Keratinocyte (primary cell): ENCODE results near the gene RPL29.

Source experiments
- CTCF ChIP-seq, 3 experiments: IDR thresholded peaks in 1 of 3; conservative IDR thresholded peaks in 1 of 3; optimal IDR thresholded peaks in 1 of 3; 2 replicates in 2 of 3; 3 replicates in 1 of 3; pipeline versions ENCODE3 to v1.5.1; 2011; ENCODE audit warnings: low read length in 3 of 3, mild to moderate bottlenecking in 3 of 3, moderate library complexity in 2 of 3, control low read depth in 1 of 3, inconsistent platforms in 1 of 3; ENCODE audit not compliant: insufficient read depth in 2 of 3; ENCODE audit errors: extremely low read depth in 1 of 3
- EZH2 ChIP-seq: IDR thresholded peaks from one replicate; pipeline ENCODE4 v1.6.1; 2012; ENCODE audit warnings: inconsistent platforms, mild to moderate bottlenecking, low read length, moderate library complexity

GRCh38 chr3:51994530-51994929 is 1.2 kb downstream of the RPL29 start:
- no peak for TF ChIP-seq CTCF (optimal IDR thresholded peaks at IDR 0.05 in 1 of 3, IDR thresholded peaks at IDR 0.05 in 1 of 3, conservative IDR thresholded peaks at IDR 0.05 in 1 of 3; ENCODE audit: extremely low read depth in 1 of 3, insufficient read depth in 2 of 3, low read length in 3 of 3)
- TF ChIP-seq EZH2: no peak
